ENCODE measurements around the gene CALHM6.
A peak's percentile ranks its signal among the peaks of the same experiment; 100 is the strongest.

CALHM6 gene

GRCh38 chr6:116500969-116501433, 39.8 kb downstream of the CALHM6 start:
- no peak overlapping the region for H3K4me3 ChIP-seq (ENCODE audit: control insufficient read depth, low read depth, low read length)
- no peak for TF ChIP-seq CTCF (conservative IDR thresholded peaks at IDR 0.05; ENCODE audit: control insufficient read depth, insufficient read depth, low read depth, low read length)

GRCh38 chr6:116507324-116507723, 46.1 kb downstream of the CALHM6 start:
- H3K4me3 ChIP-seq (ENCODE audit: control insufficient read depth, low read depth, low read length): no peak overlapping the region
- no peak for TF ChIP-seq CTCF (conservative IDR thresholded peaks at IDR 0.05; ENCODE audit: control insufficient read depth, insufficient read depth, low read depth, low read length)
- peak; percentile 66 for DNase-seq (ENCODE audit: low read depth)

More at GRCh38 chr6:116500969-116501433, 39.8 kb downstream of the CALHM6 start:
- peak; percentile 38 for DNase-seq (ENCODE audit: low read depth)

GRCh38 chr6:116508527-116508926, 47.4 kb downstream of the CALHM6 start:
- no peak for DNase-seq (ENCODE audit: low read depth)
- TF ChIP-seq CTCF (conservative IDR thresholded peaks at IDR 0.05; ENCODE audit: control insufficient read depth, insufficient read depth, low read depth, low read length): no peak
- H3K4me3 ChIP-seq (ENCODE audit: control insufficient read depth, low read depth, low read length): no peak overlapping the region

- DNase-seq (ENCODE audit: low read depth): peak; percentile 92
- TF ChIP-seq CTCF (conservative IDR thresholded peaks at IDR 0.05; ENCODE audit: control insufficient read depth, insufficient read depth, low read depth, low read length): peak; percentile 80
- H3K4me3 ChIP-seq (ENCODE audit: control insufficient read depth, low read depth, low read length): peak within 1 kb of the TSS; percentile 32
Measured at GRCh38 chr6:116511424-116512110, 50.4 kb downstream of the CALHM6 start, which contains the start of gene CALHM5. TSS of gene CALHM5 (plus strand) at chr6:116511639. CDS start at chr6:116511697, 58 bp downstream.

GRCh38 chr6:116512111-116512559, 51.0 kb downstream of the CALHM6 start:
- peak; percentile 21 for DNase-seq (ENCODE audit: low read depth)
- TF ChIP-seq CTCF (conservative IDR thresholded peaks at IDR 0.05; ENCODE audit: control insufficient read depth, insufficient read depth, low read depth, low read length): no peak
- H3K4me3 ChIP-seq (ENCODE audit: control insufficient read depth, low read depth, low read length): peak overlapping the region; percentile 32

GRCh38 chr6:116512734-116513133, 51.6 kb downstream of the CALHM6 start:
- DNase-seq (ENCODE audit: low read depth): no peak
- TF ChIP-seq CTCF (conservative IDR thresholded peaks at IDR 0.05; ENCODE audit: control insufficient read depth, insufficient read depth, low read depth, low read length): no peak
- H3K4me3 ChIP-seq (ENCODE audit: control insufficient read depth, low read depth, low read length): peak overlapping the region; percentile 32

Measured in fibroblast of mammary gland (primary cell).